Suprapubic skin (tissue), 4 donors: ENCODE results near the gene LMOD3. TPM values are rescaled to one million over a fixed set of nuclear protein-coding genes. Genes with fewer than 3 reads are reported as not detected.

Experiments used
- DNase-seq, 2 donors: peaks; one replicate each; pipeline ENCODE4 v3.0.0-alpha.2; 2019; ENCODE audit warnings: low spot score in 2 of 2
- H3K27ac ChIP-seq: fragments of 200-600 bp; sonication (generic); one replicate; pipeline ENCODE4 v1.5.1; 2019
- H3K27me3 ChIP-seq: fragments of 200-600 bp; sonication (generic); one replicate; pipeline ENCODE4 v1.5.1; 2019
- H3K36me3 ChIP-seq: fragments of 200-600 bp; sonication (generic); one replicate; pipeline ENCODE4 v1.5.1; 2019
- H3K4me1 ChIP-seq: fragments of 200-600 bp; sonication (generic); one replicate; pipeline ENCODE4 v1.5.1; 2019
- H3K4me3 ChIP-seq: fragments of 200-600 bp; sonication (generic); one replicate; pipeline ENCODE4 v1.5.1; 2019; ENCODE audit warnings: mild to moderate bottlenecking
- H3K9me3 ChIP-seq: fragments of 200-600 bp; sonication (generic); one replicate; pipeline ENCODE4 v1.5.1; 2019
- CTCF ChIP-seq, 2 donors: fragments of 200-600 bp in 1 of 2; fragments of 450-650 bp in 1 of 2; sonication (generic) in 1 of 2; IDR thresholded peaks; one replicate each; pipeline ENCODE4 v1.5.1; 2016 to 2019; ENCODE audit warnings: antibody characterized with exemption in 2 of 2, mild to moderate bottlenecking in 1 of 2, moderate library complexity in 1 of 2
- EP300 ChIP-seq: sonication (generic); formaldehyde crosslinking; IDR thresholded peaks from one replicate; pipeline ENCODE4 v1.6.1; 2017; ENCODE audit warnings: antibody characterized with exemption
- POLR2A ChIP-seq, 2 donors: fragments of 450-650 bp; IDR thresholded peaks; one replicate each; pipeline ENCODE4 v1.6.1; 2017; ENCODE audit warnings: antibody characterized with exemption in 2 of 2, mild to moderate bottlenecking in 2 of 2, moderate library complexity in 2 of 2
- POLR2AphosphoS5 ChIP-seq, 3 donors: sonication (generic); formaldehyde crosslinking; IDR thresholded peaks; one replicate each; pipeline ENCODE4 v1.6.1; 2017; ENCODE audit warnings: antibody characterized with exemption in 3 of 3
- WGBS: methylation state at CpG from one replicate; pipeline ENCODE4 v1.1.5; 2018; 5-methylcytosine and 5-hydroxymethylcytosine counted together
- total RNA-seq, 4 donors: library from RNA; depleted of rRNA; stranded (reverse); fragments of >200 nt; gene quantifications; one replicate each; pipeline ENCODE4 v1.1.0, GENCODE V29; 2016

The LMOD3 gene
- total RNA-seq, 4 donors from 2014 or later: 0.40 TPM; not detected in 3

- Histone ChIP-seq H3K4me1 (no peaks in the 10 kb centered on the region), H3K36me3 (no peaks in the 10 kb centered on the region), H3K4me3 (no peak overlapping the region), H3K9me3 (no peaks in the 10 kb centered on the region), H3K27ac (no peak overlapping the region), H3K27me3 (no peaks in the 10 kb centered on the region)
- DNase-seq: no peak
- TF ChIP-seq EP300: no peak
- no peak for TF ChIP-seq POLR2A (IDR thresholded peaks at IDR 0.05)
- no peak for TF ChIP-seq CTCF (IDR thresholded peaks at IDR 0.05)
- no peak for TF ChIP-seq POLR2AphosphoS5 (IDR thresholded peaks at IDR 0.05)
Observed at GRCh38 chr3:69128509-69128908, 6.1 kb upstream of the LMOD3 start.

GRCh38 chr3:69126999-69127398 lies 4.6 kb upstream of the LMOD3 start:
- Histone ChIP-seq H3K27me3 (no peaks in the 10 kb centered on the region), H3K4me3 (no peak overlapping the region), H3K36me3 (no peaks in the 10 kb centered on the region), H3K27ac (no peak overlapping the region), H3K4me1 (no peaks in the 10 kb centered on the region), H3K9me3 (no peaks in the 10 kb centered on the region)
- no peak for TF ChIP-seq EP300
- no peak for TF ChIP-seq POLR2A (IDR thresholded peaks at IDR 0.05)
- DNase-seq: no peak
- WGBS: 88% methylated on average over 2 of the region's 2 CpGs

- no peak for DNase-seq
- Histone ChIP-seq H3K27ac (no peak overlapping the region), H3K36me3 (no peaks in the 10 kb centered on the region), H3K27me3 (no peaks in the 10 kb centered on the region), H3K4me3 (no peak overlapping the region), H3K4me1 (peaks cover 2% of the 10 kb centered on the region), H3K9me3 (no peaks in the 10 kb centered on the region)
- WGBS: 79% methylated on average over 3 of the region's 3 CpGs
- no peak for TF ChIP-seq POLR2AphosphoS5 (IDR thresholded peaks at IDR 0.05)
- no peak for TF ChIP-seq CTCF (IDR thresholded peaks at IDR 0.05)
- no peak for TF ChIP-seq POLR2A (IDR thresholded peaks at IDR 0.05)
- TF ChIP-seq EP300: no peak
Observed at GRCh38 chr3:69126216-69126615, 3.8 kb upstream of the LMOD3 start.

- Histone ChIP-seq H3K4me1 (peaks cover 7% of the 10 kb centered on the region), H3K27ac (no peak overlapping the region), H3K4me3 (no peak overlapping the region), H3K36me3 (no peaks in the 10 kb centered on the region), H3K9me3 (no peaks in the 10 kb centered on the region), H3K27me3 (no peaks in the 10 kb centered on the region)
- DNase-seq: no peak
- TF ChIP-seq CTCF (IDR thresholded peaks at IDR 0.05): no peak
- no peak for TF ChIP-seq POLR2AphosphoS5 (IDR thresholded peaks at IDR 0.05)
- no peak for TF ChIP-seq POLR2A (IDR thresholded peaks at IDR 0.05)
- no peak for TF ChIP-seq EP300
- WGBS: 55% methylated on average over 8 of the region's 8 CpGs
Observed at GRCh38 chr3:69121950-69122349, 445 bp downstream of the LMOD3 start.

GRCh38 chr3:69121513-69121912 lies 882 bp downstream of the LMOD3 start:
- H3K27me3 ChIP-seq: no peaks in the 10 kb centered on the region
- H3K9me3 ChIP-seq: no peaks in the 10 kb centered on the region
- WGBS: 81% methylated on average over 6 of the region's 6 CpGs
- peaks cover 7% of the 10 kb centered on the region for H3K4me1 ChIP-seq
- no peaks in the 10 kb centered on the region for H3K36me3 ChIP-seq
- no peak overlapping the region for H3K4me3 ChIP-seq
- DNase-seq: no peak
- no peak overlapping the region for H3K27ac ChIP-seq
- TF ChIP-seq CTCF (IDR thresholded peaks at IDR 0.05) (no peak), EP300 (no peak), POLR2A (IDR thresholded peaks at IDR 0.05) (no peak), POLR2AphosphoS5 (IDR thresholded peaks at IDR 0.05) (no peak)

- peaks cover 7% of the 10 kb centered on the region for H3K4me1 ChIP-seq
- DNase-seq: peak in 1 of 2 donors; percentile 81
- no peaks in the 10 kb centered on the region for H3K27me3 ChIP-seq
- H3K4me3 ChIP-seq: no peak overlapping the region
- WGBS: 0% methylated on average over 1 of the region's 1 CpG
- TF ChIP-seq POLR2A (IDR thresholded peaks at IDR 0.05) (no peak), CTCF (IDR thresholded peaks at IDR 0.05) (peak; percentile 88 to 89), EP300 (no peak)
- H3K36me3 ChIP-seq: no peaks in the 10 kb centered on the region
- no peaks in the 10 kb centered on the region for H3K9me3 ChIP-seq
- H3K27ac ChIP-seq: no peak overlapping the region
Observed at GRCh38 chr3:69120879-69121464, 1.4 kb downstream of the LMOD3 start.
